CD8-positive, alpha-beta memory T cell (primary cell): ENCODE data around the gene TXNRD2. TPM values are rescaled to one million over a fixed set of nuclear protein-coding genes. Genes with fewer than 3 reads are reported as not detected.
A peak's percentile ranks its signal among the peaks of the same experiment; 100 is the strongest.

Experiments
- CTCF ChIA-PET: fragments of 350-600 bp; sonication (Branson Sonifier 250); formaldehyde crosslinking; loops from one replicate; lab custom pipeline; 2021; ENCODE audit warnings: antibody characterized with exemption; lab: Charles Lee
- POLR2A ChIA-PET: fragments of 350-600 bp; sonication (Branson Sonifier 250); formaldehyde crosslinking; loops from one replicate; lab custom pipeline; 2021; ENCODE audit warnings: antibody characterized with exemption; lab: Charles Lee
- DNase-seq, 5 donors: peaks; one replicate each; pipeline versions ENCODE4 v3.0.0 to v3.0.0-alpha.2; 2020 to 2022; ENCODE audit warnings: mixed read lengths in 1 of 5
- H3K27ac ChIP-seq: one replicate; pipeline ENCODE4 v1.7.0; 2013; ENCODE audit warnings: low read depth, mild to moderate bottlenecking, low read length, moderate library complexity
- H3K27me3 ChIP-seq: 2 replicates; pipeline ENCODE4 v1.7.0; 2013; ENCODE audit warnings: low read length, mild to moderate bottlenecking; ENCODE audit not compliant: insufficient read depth, poor library complexity, severe bottlenecking
- H3K36me3 ChIP-seq: 2 replicates; pipeline ENCODE4 v1.7.0; 2013; ENCODE audit warnings: mild to moderate bottlenecking, low read length, moderate library complexity; ENCODE audit not compliant: insufficient read depth
- H3K4me1 ChIP-seq: 2 replicates; pipeline ENCODE4 v1.7.0; 2013; ENCODE audit warnings: mild to moderate bottlenecking, low read length, moderate library complexity; ENCODE audit not compliant: insufficient read depth
- H3K4me3 ChIP-seq: 2 replicates; pipeline ENCODE4 v1.7.0; 2013; ENCODE audit warnings: mild to moderate bottlenecking, low read length
- H3K9me3 ChIP-seq: 2 replicates; pipeline ENCODE4 v1.7.0; 2013; ENCODE audit warnings: mild to moderate bottlenecking, low read length
- H3K27ac Mint-ChIP-seq, 8 donors: one replicate each; pipeline ENCODE4 v1.8.0; 2020 to 2021; ENCODE audit warnings: mixed read lengths in 8 of 8, mild to moderate bottlenecking in 6 of 8, inconsistent platforms in 3 of 8, moderate library complexity in 3 of 8
- H3K27me3 Mint-ChIP-seq, 2 donors: one replicate each; pipeline ENCODE4 v1.8.0; 2020 to 2021; ENCODE audit warnings: mixed read lengths in 2 of 2, mild to moderate bottlenecking in 1 of 2, moderate library complexity in 1 of 2
- H3K36me3 Mint-ChIP-seq, 3 donors: one replicate each; pipeline ENCODE4 v1.8.0; 2020 to 2021; ENCODE audit warnings: mixed read lengths in 3 of 3, inconsistent platforms in 1 of 3, mild to moderate bottlenecking in 1 of 3
- H3K4me1 Mint-ChIP-seq, 3 donors: one replicate each; pipeline ENCODE4 v1.8.0; 2020 to 2021; ENCODE audit warnings: mixed read lengths in 3 of 3, inconsistent platforms in 1 of 3, mild to moderate bottlenecking in 1 of 3
- H3K4me3 Mint-ChIP-seq, 7 donors: one replicate each; pipeline ENCODE4 v1.8.0; 2020 to 2021; ENCODE audit warnings: mixed read lengths in 7 of 7, mild to moderate bottlenecking in 6 of 7, moderate library complexity in 4 of 7, inconsistent platforms in 2 of 7
- H3K9me3 Mint-ChIP-seq, 5 donors: one replicate each; pipeline ENCODE4 v1.8.0; 2020 to 2022; ENCODE audit warnings: mixed read lengths in 5 of 5, mild to moderate bottlenecking in 3 of 5, moderate library complexity in 2 of 5, inconsistent platforms in 1 of 5
- polyA plus RNA-seq: library from polyadenylated mRNA; unstranded; fragments of 300-500 nt; fragmentation: Illumina TruSeq; gene quantifications from one replicate; pipeline ENCODE4 v1.2.3, GENCODE V29; 2021
- total RNA-seq, 2 experiments: library from RNA; stranded (reverse); gene quantifications; one replicate each; pipeline ENCODE4 v1.2.3, GENCODE V29; 2021

TXNRD2 gene
- total and polyA plus RNA-seq, 3 experiments from 2014 or later, result 13.8 to 27.9 (median 27.6) TPM

DNA sequence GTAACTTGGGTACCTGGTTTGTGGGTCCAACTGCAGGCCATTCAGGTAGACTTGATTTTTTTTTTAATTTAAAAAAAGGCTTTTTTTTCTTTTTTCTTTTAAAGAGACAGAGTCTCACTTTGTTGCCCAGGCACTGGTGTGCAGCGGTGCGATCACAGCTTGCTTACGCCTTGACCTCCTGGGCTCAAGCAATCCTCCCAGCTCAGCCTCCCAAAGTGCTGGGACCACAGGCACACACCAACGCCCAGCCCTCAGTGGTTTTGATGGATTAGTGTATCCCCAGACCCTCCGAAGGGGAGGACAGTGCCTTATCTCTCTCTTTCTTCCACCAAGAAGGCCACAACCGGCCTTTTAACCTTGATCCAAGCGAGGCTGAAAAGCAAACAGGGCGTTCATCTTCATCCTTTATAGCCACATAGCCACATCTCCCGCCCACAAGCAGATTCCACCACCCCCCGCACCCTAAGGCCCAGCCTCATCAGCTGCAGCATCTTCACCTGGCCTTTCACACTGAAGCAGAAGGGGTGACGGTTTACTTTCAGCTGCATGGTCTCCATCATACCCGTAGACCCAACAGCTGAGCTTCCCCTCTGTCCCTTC is 17.6 kb downstream of the TXNRD2 start:
- Histone ChIP-seq H3K9me3 (no peaks in the 10 kb centered on the region), H3K4me1 (no peaks in the 10 kb centered on the region), H3K4me3 (no peak overlapping the region), H3K27me3 (no peaks in the 10 kb centered on the region), H3K36me3 (peaks cover 4% of the 10 kb centered on the region), H3K27ac (no peak overlapping the region)
- H3K27me3 Mint-ChIP-seq, result no peaks in the 10 kb centered on the region
- ChIA-PET CTCF (no interaction called here), POLR2A (no interaction called here)
- no peak overlapping the region for H3K27ac Mint-ChIP-seq
- H3K4me3 Mint-ChIP-seq, result no peak overlapping the region
- H3K4me1 Mint-ChIP-seq, result peaks cover 0 to 5% (median 0%) of the 10 kb centered on the region in 3 donors
- peaks cover 0 to 28% (median 7%) of the 10 kb centered on the region in 3 donors for H3K36me3 Mint-ChIP-seq
- H3K9me3 Mint-ChIP-seq, result no peaks in the 10 kb centered on the region
- DNase-seq, result no peak

DNA sequence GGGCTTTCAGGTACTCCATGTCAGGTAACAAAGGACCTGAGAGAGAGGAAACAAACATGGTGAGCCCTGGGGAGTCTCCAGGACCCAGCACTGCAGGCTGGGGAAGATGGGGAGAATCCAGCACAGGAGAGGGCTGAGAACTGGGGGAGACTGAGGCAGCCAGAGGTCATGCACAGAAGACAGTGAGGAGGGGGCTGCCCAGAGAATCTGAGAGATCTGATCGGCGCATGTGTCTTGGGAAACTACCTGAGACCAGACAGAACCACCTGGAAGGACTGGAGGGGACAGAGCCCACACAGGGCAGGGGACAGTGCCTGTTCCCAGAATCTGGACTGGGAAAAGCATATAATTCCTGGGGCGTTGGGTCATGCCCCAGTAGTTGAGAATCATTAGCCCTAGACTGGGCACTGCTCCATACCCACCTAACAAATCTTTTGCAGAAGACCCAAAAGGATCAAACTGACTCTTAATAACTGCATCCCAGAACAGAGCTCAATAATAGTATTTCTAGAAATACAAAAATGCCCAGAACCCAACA is 20.0 kb downstream of the TXNRD2 start:
- ChIA-PET POLR2A (no interaction called here), CTCF (no interaction called here)
- Histone ChIP-seq H3K27me3 (no peaks in the 10 kb centered on the region), H3K36me3 (peaks cover 17% of the 10 kb centered on the region), H3K27ac (no peak overlapping the region), H3K4me1 (no peaks in the 10 kb centered on the region), H3K9me3 (no peaks in the 10 kb centered on the region), H3K4me3 (no peak overlapping the region)
- H3K36me3 Mint-ChIP-seq, result peaks cover 0 to 44% (median 2%) of the 10 kb centered on the region in 3 donors
- no peak for DNase-seq
- H3K27ac Mint-ChIP-seq, result no peak overlapping the region
- no peak overlapping the region for H3K4me3 Mint-ChIP-seq
- no peaks in the 10 kb centered on the region for H3K9me3 Mint-ChIP-seq
- H3K4me1 Mint-ChIP-seq, result no peaks in the 10 kb centered on the region
- H3K27me3 Mint-ChIP-seq, result no peaks in the 10 kb centered on the region

DNA sequence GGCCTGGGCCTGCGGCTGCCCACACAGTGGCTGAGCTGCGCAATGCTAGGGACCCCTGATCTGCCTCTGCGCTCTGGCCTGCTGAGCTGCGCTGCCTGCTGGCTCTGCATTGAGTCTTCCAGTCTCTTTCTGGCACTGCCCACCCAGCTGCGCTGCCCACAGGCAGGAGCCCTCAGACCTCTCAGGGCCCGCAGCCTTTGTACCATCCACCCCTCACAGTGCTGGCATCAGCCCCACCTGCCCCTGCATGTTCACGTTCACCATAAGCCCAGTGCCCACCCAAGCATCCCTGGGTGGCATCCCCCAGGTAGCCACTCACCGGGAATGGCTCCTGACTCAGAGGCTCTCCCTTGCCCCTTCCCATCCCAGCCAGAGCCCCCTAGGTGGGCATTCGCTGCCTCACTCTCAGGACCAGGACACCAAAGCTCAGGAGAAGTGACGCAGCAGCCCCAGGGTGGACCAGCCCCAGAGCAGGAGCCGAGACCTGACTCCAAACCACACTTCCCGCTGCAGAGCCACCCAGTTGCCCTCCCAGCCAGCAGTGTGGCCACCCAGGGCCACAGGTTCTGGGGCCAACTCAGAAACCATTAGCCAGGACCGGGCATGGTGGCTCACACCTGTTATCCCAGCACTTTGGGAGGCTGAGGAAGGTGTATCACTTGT is 21.8 kb downstream of the TXNRD2 start:
- peaks cover 2 to 58% (median 5%) of the 10 kb centered on the region in 3 donors for H3K36me3 Mint-ChIP-seq
- no peaks in the 10 kb centered on the region for H3K4me1 Mint-ChIP-seq
- Histone ChIP-seq H3K9me3 (no peaks in the 10 kb centered on the region), H3K4me3 (no peak overlapping the region), H3K4me1 (no peaks in the 10 kb centered on the region), H3K27me3 (no peaks in the 10 kb centered on the region), H3K27ac (no peak overlapping the region), H3K36me3 (peaks cover 19% of the 10 kb centered on the region)
- H3K27me3 Mint-ChIP-seq, result no peaks in the 10 kb centered on the region
- H3K27ac Mint-ChIP-seq, result peak overlapping the region in 1 of 8 donors; percentile 87
- CTCF ChIA-PET, result no interaction called here
- no peak overlapping the region for H3K4me3 Mint-ChIP-seq
- no peaks in the 10 kb centered on the region for H3K9me3 Mint-ChIP-seq
- no peak for DNase-seq
- POLR2A ChIA-PET, result no interaction called here

DNA sequence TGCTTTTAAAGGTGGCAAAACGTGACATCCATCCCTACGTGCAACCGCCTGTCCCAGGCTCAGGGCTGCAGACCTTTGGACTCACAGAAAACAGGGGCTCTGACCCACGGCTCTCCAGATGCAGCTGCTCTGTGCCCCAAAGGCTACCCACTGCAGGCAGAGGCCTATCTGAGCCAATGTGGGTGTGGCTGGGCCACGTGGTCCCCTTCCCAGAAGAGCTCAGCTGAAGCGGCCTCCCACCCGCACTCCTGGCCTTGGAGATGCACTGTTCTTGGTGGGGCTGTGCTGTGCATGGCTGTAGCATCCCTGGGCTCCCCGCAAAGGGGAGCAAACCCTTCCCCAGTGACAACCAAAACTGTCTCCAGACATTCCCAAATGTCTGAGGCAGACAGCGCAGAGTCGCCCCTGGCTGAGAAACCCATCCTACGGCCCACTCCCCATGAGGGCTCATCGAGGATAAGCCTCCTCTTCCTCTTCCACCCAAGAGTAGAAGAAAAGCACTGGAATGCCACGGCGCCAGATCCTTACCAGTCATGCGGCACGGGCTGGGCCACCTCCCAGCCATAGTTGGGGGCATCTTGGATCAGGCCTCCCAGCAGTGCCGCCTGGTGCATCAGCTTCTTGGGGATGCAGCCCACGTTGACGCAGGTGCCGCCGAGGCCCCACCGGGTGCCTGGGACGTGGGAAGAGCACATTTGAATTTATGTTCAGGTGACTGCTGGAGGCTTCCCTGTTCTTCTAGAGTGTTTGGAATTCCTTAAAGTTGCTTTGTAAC is 23.1 kb downstream of the TXNRD2 start:
- H3K36me3 ChIP-seq, result peaks cover 32% of the 10 kb centered on the region
- H3K4me3 ChIP-seq, result no peak overlapping the region
- CTCF ChIA-PET, result interaction anchor here (1.3 to 3.8 kb wide), 2 partner anchors 8 to 188 kb away, joined by 5 to 15 read pairs; no protein-coding TSS in a partner anchor
- H3K27ac ChIP-seq, result no peak overlapping the region
- no peak overlapping the region for H3K27ac Mint-ChIP-seq
- no peaks in the 10 kb centered on the region for H3K9me3 Mint-ChIP-seq
- no peak overlapping the region for H3K4me3 Mint-ChIP-seq
- H3K4me1 Mint-ChIP-seq, result no peaks in the 10 kb centered on the region
- no peaks in the 10 kb centered on the region for H3K27me3 Mint-ChIP-seq
- no peak for DNase-seq
- no peaks in the 10 kb centered on the region for H3K27me3 ChIP-seq
- H3K9me3 ChIP-seq, result no peaks in the 10 kb centered on the region
- H3K36me3 Mint-ChIP-seq, result peaks cover 15 to 63% (median 15%) of the 10 kb centered on the region in 3 donors
- POLR2A ChIA-PET, result interaction anchor here (0.6 kb wide), 1 partner anchor 37 kb away, joined by 4 read pairs; no protein-coding TSS in a partner anchor
- H3K4me1 ChIP-seq, result no peaks in the 10 kb centered on the region

DNA sequence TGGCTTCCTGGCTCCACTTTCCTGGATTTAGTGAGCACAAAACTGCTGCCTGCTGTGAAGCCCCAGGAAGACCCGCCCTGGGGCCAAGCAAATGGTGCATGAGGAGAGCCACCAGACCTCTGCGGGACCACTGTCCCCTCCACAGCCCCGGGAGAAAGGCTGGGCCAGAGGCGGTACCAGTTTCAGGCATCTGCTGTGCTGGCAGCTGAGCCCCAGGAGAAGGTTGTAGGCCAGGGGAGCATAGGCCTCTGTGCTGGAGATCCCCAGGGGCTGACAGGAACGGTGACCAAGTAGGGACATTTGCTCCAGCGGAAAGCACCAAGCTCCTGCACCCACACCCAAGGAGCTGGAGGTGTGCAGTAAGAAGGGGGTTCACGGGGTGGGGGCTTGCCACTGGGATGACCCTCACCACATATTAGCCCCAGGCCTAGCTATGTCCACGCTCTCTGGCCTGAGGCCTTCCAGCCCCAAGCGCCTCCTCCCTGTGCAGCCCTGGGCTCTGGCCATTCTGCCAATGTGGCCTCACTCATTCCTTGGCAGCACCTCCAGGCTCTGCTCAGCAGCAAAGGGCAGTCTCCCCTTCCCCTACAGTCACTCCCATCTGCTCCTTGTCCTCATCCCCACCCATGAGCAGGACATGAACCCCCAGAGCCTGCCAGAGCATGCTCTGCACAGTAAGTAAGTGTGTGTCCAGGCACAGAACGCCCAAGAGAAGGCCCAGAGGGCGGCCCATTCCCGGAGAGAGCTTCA is 24.1 kb downstream of the TXNRD2 start:
- Histone ChIP-seq H3K9me3 (no peaks in the 10 kb centered on the region), H3K4me3 (no peak overlapping the region), H3K36me3 (peaks cover 36% of the 10 kb centered on the region), H3K27ac (no peak overlapping the region), H3K27me3 (no peaks in the 10 kb centered on the region), H3K4me1 (no peaks in the 10 kb centered on the region)
- H3K27ac Mint-ChIP-seq, result no peak overlapping the region
- no peak overlapping the region for H3K4me3 Mint-ChIP-seq
- no peaks in the 10 kb centered on the region for H3K27me3 Mint-ChIP-seq
- H3K4me1 Mint-ChIP-seq, result no peaks in the 10 kb centered on the region
- CTCF ChIA-PET, result interaction anchor here (1.3 to 3.8 kb wide), 2 partner anchors 7 to 187 kb away, joined by 5 to 15 read pairs; no protein-coding TSS in a partner anchor
- H3K36me3 Mint-ChIP-seq, result peaks cover 16 to 64% (median 17%) of the 10 kb centered on the region in 3 donors
- DNase-seq, result no peak
- POLR2A ChIA-PET, result no interaction called here
- H3K9me3 Mint-ChIP-seq, result no peaks in the 10 kb centered on the region

DNA sequence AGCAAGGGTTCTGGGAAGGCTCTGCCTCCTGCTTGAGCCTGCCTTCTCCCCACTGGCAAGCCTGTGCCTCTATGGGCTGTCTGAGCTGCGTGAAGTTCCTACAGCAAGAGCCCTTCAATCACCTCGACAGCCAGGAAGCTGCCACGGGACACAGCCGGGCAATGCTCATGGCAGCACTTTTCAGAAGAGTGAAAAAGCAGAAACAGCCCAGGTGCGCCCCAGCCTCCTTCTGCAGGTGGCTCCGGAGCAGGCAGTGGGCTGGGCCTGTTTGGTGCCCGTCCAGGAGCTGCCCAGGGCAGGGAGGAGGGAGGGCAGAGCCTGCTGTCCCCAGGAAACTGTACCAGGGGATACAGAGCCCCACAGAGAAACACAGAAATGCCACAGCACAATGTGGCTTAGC is 24.7 kb downstream of the TXNRD2 start:
- Histone ChIP-seq H3K27ac (no peak overlapping the region), H3K27me3 (no peaks in the 10 kb centered on the region), H3K4me3 (no peak overlapping the region), H3K9me3 (no peaks in the 10 kb centered on the region), H3K4me1 (no peaks in the 10 kb centered on the region), H3K36me3 (peaks cover 36% of the 10 kb centered on the region)
- Mint-ChIP-seq H3K27me3 (no peaks in the 10 kb centered on the region), H3K4me1 (no peaks in the 10 kb centered on the region), H3K9me3 (no peaks in the 10 kb centered on the region), H3K27ac (no peak overlapping the region), H3K36me3 (peaks cover 16 to 64% (median 17%) of the 10 kb centered on the region in 3 donors), H3K4me3 (no peak overlapping the region)
- ChIA-PET CTCF (interaction anchor here (3.8 kb wide), 1 partner anchor 187 kb away, joined by 15 read pairs; no protein-coding TSS in a partner anchor), POLR2A (no interaction called here)
- DNase-seq, result no peak

DNA sequence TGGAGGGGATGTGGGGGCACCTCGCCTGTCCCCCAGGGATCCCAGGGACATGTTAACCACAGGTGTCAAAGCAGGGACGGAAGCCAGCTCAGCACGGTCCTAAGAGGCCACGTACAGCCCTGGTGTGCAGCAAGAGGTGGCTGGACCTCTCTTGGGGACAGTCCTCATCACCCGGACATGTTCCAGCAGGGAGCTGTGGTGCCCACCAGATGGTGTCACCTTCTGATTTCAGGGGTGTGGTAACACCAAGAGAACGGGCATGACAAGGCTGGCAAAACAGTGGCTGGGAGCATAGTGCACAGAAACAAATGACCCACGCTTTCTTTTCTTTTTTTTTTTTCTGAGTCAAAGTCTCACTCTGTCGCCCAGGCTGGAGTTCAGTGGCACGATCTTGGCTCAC is 25.6 kb downstream of the TXNRD2 start:
- Histone ChIP-seq H3K9me3 (no peaks in the 10 kb centered on the region), H3K4me1 (no peaks in the 10 kb centered on the region), H3K36me3 (peaks cover 36% of the 10 kb centered on the region), H3K27me3 (no peaks in the 10 kb centered on the region), H3K27ac (no peak overlapping the region), H3K4me3 (no peak overlapping the region)
- ChIA-PET CTCF (interaction anchor here (3.8 kb wide), 1 partner anchor 186 kb away, joined by 15 read pairs; no protein-coding TSS in a partner anchor), POLR2A (no interaction called here)
- no peaks in the 10 kb centered on the region for H3K9me3 Mint-ChIP-seq
- H3K4me3 Mint-ChIP-seq, result no peak overlapping the region
- H3K27ac Mint-ChIP-seq, result no peak overlapping the region
- H3K27me3 Mint-ChIP-seq, result no peaks in the 10 kb centered on the region
- H3K36me3 Mint-ChIP-seq, result peaks cover 16 to 67% (median 17%) of the 10 kb centered on the region in 3 donors
- DNase-seq, result no peak
- H3K4me1 Mint-ChIP-seq, result no peaks in the 10 kb centered on the region
